VCaP (cell line): Measurements from ENCODE around the gene HSPA4L.

Experiments
- H3K27ac ChIP-seq: fragments of 450-650 bp; 2 replicates; pipeline ENCODE4 v1.5.1; 2017
- TF ChIP-seq, protein P1 (sequence below): fragments of 450-650 bp; conservative IDR thresholded peaks from 2 replicates; pipeline ENCODE4 v1.5.1; 2017; ENCODE audit warnings: mild to moderate bottlenecking, moderate library complexity

HSPA4L gene

DNA sequence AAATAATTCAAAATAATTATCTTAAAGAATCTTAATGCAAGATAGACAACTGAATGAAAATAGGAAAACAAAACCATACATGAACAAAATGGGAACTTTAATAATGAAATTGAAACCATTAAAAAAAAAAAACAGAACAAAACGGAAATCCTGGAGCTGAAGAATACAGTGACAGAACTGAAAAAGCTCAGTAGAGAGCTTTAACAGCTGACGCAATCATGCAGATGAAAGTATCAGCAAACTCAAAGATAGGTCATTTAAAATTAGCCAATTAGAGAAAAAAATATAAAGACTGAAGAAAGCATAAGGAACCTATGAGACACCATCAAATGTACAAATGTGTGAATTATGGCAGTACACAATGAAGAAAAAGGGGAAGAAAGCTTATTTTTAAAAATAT is 33.2 kb upstream of the HSPA4L start:
- TF ChIP-seq, protein P1, sequence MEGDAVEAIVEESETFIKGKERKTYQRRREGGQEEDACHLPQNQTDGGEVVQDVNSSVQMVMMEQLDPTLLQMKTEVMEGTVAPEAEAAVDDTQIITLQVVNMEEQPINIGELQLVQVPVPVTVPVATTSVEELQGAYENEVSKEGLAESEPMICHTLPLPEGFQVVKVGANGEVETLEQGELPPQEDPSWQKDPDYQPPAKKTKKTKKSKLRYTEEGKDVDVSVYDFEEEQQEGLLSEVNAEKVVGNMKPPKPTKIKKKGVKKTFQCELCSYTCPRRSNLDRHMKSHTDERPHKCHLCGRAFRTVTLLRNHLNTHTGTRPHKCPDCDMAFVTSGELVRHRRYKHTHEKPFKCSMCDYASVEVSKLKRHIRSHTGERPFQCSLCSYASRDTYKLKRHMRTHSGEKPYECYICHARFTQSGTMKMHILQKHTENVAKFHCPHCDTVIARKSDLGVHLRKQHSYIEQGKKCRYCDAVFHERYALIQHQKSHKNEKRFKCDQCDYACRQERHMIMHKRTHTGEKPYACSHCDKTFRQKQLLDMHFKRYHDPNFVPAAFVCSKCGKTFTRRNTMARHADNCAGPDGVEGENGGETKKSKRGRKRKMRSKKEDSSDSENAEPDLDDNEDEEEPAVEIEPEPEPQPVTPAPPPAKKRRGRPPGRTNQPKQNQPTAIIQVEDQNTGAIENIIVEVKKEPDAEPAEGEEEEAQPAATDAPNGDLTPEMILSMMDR = no peak
- H3K27ac ChIP-seq = no peak overlapping the region

DNA sequence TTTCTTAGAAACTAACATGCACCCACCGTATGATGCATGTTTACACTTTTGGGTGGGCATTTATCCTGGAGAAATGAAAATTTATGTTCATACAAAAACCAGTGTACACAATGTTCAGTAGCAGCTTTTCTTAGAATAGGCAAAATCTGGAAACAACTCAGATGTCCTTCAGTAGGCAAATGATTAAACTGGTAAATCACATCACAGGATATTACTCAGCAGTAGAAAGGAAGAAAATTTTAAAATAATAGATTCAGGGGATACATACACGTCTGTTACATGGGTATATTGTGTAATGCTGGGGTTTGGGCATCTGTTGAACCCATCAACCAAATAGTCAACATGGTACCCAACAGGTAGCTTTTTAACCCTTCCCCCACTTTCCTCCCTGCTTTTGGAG is 25.2 kb upstream of the HSPA4L start:
- no peak overlapping the region for H3K27ac ChIP-seq
- TF ChIP-seq, protein P1 = no peak

DNA sequence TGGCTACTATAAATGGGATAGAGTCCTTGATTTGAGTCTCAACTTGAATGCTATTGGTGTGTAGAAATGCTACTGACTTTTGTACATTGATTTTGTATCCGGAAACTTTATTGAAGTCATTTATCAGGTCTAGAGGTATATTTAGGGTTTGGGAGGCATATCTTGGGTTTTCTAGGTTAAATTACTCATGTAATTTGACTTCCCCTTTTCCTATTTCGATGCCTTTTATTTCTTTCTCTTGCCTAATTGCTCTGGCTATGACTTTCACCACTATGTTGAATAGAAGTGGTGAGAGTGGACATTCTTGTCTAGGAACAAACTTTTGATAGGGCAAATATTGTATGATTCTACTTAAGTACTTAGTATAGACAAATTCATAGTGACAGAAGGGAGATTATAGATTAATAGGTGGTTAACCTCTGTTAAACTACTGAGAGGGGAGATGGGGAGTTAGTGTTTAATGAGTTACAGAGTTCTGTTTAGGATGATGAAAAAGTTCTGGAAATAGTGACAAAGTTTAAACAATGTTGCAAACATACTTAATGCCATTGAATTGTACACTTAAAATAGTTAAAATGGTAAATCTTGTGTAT is 22.8 kb upstream of the HSPA4L start:
- TF ChIP-seq, protein P1 = no peak
- no peak overlapping the region for H3K27ac ChIP-seq

DNA sequence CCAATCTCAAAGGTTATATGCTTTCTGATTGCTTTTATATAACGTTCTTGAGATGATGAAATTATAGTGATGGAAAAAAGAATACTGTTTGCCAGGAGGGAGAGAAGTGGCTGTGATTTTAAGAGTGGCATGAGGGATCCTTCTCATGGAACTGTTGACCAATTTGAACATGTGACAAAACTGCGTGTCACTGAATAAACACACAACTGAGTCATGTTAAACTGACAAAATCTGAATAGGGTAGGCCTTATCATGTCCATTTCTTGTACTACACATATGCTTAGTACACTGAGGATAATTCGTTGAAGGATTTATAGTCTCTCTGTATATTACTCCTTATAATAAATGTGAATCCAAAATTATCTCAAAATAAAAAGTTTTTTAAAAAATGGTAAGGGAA is 22.2 kb upstream of the HSPA4L start:
- TF ChIP-seq, protein P1 = no peak
- H3K27ac ChIP-seq = no peak overlapping the region

DNA sequence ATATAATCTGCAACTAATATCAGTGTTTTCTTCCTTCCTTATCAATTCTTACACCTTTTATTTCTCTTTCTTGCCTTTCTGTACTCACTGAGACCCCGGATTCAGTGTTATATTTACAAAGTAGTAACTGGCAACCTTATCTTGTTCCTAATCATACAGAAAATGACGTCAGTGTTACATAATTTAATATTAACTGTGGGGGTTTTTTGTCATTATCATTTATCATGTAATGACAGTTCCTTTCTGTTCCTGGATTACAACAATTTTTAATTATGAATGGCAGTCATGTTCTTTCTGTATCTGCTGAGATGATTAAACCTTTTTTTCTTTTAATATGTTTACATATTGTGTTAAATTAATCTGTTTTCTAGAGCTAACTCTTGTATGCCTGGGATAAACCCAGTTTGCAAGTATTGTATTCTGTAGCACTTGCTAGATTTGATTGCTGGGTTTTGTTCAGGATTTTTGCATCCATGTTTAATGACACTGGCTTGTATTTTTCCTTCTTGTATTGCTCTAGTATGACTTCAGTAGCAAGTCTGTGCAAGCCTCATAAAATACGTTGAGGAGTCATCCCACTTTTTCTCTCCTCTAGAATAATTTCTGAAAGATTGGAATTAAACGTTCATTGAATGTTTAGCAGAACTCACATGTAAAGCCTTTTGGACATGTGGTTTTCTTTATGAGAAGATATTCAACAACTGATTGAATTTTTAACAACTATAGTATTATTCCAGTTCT is 10.4 kb upstream of the HSPA4L start:
- no peak overlapping the region for H3K27ac ChIP-seq
- TF ChIP-seq, protein P1 = no peak

DNA sequence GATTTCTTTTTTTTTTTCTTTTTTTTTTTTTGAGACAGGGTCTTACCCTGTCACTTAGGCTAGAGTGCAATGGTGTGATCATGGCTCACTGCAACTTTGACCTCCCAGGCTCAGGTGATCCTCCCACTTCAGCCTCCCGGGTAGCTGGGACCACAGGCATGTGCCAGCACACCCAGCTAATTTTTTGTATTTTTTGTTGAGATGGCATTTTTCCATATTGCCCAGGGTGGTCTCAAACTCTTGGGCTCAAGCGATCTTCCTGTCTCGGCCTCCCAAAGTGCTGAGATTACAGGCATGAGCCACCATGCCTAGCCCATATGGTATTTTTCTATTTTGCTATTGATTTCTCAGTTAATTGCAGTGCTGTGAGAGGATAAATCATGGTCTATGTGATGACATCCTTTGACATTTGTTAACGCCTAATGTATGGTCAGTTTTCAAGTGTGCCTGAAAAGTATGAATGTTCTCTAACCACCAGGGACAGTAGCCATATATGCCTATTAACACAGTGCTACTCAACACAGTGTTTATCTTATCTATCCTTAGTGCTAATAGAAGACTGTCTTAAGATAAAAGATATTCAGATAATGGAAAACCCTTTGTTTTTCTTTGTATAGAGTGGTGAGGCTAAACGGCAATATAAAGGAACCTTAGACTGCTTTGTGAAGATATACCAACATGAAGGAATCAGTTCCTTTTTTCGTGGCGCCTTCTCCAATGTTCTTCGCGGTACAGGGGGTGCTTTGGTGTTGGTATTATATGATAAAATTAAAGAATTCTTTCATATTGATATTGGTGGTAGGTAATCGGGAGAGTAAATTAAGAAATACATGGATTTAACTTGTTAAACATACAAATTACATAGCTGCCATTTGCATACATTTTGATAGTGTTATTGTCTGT is 9.1 kb upstream of the HSPA4L start:
- no peak overlapping the region for H3K27ac ChIP-seq
- TF ChIP-seq, protein P1 = no peak

DNA sequence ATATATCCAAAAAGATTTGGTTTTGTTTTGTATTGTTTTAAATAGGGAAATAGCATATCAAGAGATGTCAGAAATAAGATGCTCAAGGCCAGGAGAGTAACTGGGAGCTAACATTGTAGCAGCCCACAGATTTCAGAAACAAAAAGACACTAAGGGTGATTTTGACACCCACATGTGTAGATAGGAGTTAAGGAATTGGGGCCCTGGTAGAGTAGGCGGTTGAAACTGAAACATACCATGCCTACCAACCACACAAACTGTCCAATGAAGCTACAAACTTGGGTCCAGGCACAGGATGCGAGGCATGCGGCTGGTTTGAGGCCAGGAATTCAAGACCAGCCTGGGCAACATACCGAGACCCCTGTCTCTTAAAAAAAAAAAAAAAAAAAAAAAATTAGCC is 6.3 kb upstream of the HSPA4L start:
- H3K27ac ChIP-seq = no peak overlapping the region
- TF ChIP-seq, protein P1 = no peak
